A172 (cell line): ENCODE data around the gene ARMC2. TPM values are rescaled to one million over a fixed set of nuclear protein-coding genes. Genes with fewer than 3 reads are reported as not detected.
A peak's percentile ranks its signal among the peaks of the same experiment; 100 is the strongest.
"Not testable (repeated sequence)": the region's sequence is repeated elsewhere in the genome, so short reads cannot be mapped to it uniquely, and the experiment has no call there.

Experiments
- DNase-seq: peaks from one replicate; pipeline ENCODE4 v3.0.0-alpha.2; 2015; ENCODE audit warnings: low spot score
- total RNA-seq: library from RNA; depleted of rRNA; stranded (reverse); fragments of >200 nt; shearing (Covaris generic); gene quantifications from 2 replicates; pipeline ENCODE4 v1.2.3, GENCODE V29; 2014

The ARMC2 gene
- total RNA-seq, 1 experiment from 2014 or later: 7.2 TPM

DNA sequence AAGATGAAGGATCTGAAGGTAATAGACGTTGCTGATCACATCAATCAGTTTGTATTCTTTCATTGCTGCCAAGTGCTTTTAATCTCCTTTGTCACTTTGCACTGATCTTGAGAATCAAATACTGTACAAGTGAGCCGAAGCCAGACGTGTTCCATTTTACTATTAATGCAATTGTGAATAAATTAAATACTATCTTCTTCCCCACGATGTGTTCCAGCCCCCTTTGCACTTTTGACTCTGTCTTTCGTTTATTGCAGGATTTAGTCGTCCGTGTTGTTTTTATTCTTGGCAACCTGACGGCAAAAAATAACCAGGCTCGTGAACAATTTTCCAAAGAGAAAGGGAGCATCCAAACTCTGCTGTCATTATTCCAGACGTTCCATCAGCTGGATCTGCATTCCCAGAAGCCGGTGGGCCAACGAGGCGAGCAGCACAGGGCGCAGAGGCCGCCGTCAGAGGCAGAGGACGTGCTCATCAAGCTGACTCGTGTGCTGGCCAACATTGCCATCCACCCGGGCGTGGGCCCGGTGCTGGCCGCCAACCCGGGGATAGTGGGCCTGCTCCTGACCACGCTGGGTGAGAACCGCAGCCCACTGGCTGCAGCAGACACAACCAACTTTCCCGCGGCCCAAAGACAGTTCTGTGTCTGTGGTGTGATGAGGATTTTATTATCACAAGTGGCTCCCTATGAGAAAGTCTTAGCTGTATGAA lies 104.7 kb downstream of the ARMC2 start:
- DNase-seq: no peak

DNA sequence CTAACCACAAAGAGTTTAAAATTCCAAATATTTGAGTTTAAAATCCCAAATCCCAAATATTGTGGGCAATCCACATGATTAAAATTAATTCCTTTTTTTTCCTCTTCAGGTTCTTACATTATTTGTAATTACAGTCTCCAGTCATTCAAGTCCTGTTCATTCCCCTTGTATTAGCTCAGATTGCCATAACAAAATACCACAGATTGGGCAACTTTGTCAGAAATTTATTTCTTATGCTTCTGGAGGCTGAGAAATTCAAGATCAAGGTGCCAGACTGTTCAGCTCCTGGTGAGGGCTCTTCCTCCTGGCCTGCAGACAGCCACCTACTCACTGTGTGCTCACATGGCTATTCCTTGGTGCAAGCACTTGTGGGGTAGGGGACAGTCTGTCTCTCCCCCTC lies 105.5 kb downstream of the ARMC2 start:
- no peak for DNase-seq

DNA sequence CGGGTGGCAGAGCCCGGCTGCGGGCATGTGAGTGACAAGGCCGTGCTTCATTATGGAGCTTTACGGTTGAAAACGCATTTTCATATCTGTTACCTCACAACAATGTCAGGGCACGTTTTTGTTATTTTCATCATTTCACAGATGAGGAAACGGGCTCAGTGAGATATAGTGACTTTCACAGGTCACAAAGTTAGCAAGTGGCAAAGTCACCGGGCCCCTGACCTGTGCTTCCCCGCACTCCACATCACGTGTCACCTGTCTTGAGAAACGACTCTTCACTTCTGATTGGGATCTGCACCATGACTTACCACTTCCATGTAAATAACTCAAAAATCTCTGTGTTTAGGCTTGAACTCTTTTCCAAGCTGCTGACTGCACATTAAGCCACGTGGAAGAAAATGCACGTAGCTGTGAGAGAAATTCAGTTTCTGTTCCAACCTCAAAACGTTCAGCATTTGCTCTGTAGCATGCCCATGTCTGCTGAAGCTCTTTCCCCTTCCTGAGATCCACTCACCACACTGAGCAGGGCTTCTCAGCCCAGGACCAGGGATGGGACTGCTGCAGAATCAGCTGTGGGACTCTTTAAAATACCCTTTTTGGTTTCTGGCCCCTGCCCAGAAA lies 107.2 kb downstream of the ARMC2 start:
- DNase-seq: no peak

DNA sequence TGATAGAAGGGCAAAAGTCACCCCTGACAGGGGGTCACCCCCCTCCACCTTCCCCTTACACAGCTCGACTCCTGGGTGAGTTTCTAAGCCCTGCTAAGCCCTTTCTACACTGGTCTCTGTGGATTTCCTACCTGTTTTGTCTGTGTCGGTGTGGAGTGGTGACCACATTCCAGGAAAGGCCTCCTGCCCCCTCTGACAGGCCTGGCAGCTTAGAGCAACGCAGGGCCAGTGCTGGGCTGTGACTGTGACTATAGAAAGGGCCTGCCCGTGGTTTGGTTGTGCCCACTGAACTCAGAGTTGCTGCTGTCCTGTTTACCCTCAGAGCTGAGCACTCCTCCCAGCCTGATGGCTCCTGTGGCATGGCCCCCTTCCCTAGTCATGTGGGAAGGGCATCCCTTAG lies 109.0 kb downstream of the ARMC2 start:
- DNase-seq: no peak

DNA sequence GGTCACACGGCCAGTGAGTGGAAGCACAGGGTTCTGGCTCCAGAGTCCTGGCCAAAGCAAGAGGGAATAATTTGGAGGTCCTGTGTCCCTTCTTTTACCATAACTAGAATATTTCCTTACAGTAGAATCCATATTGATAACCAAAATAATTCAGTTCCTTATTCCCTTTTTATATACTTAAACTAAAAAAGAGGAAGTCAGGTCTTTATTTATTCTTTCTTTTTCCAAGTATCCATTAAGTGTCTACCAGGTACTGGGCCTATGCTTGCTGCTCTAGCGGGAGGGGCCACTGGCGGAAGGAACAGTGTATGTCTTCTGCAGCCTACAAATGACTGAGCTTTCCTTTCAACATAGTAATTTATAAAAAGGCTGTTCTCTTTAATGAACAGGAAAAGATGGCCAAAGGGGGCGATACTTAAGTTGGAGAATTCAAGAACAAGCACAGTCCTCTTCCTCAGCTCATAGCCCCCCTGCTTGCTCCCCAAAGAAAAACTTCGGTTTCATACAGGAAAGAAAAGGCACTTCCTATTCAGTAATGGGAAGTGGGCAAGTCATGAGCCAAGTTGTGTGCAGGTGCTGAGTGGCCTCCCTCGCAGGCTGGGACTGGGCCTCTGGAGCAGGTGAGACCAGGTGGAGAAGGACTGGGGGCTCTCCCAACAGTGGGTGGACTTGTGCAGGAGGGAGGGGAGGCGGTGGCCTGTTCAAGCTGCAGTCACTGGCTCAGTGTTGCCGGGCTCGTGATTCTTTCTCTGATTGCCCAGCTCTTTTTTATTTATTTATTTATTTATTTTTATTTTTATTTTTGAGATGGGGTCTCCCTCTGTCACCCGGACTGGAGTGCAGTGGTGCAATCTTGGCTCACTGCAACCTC lies 110.9 kb downstream of the ARMC2 start:
- no peak for DNase-seq

DNA sequence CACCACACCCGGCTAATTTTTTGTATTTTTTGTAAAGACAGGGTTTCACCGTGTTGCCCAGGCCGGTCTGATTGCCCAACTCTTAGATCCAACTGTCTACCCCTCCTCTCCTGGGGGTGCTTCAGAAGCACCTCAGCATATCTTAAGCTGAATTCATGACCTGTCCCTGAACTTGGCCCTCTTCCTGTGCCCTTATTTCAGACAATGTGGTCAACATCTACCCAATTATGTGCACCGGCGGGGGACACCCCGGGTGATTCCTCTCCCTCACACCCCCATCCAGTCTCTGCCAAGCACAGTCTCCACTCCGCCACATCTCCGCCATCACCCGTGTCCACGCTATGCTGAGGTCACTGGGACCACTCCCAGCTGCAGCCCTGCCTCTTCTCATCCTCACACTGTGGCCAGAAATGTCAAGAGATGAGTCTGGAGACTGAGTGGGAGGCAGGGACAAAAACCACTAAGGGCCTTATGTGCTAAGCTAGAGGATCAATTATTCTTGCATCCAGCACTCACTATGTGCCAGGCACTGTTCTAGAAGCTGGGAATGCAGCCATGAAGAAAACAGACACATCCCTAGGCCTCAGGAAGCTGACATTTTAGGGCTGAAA lies 111.9 kb downstream of the ARMC2 start:
- no peak for DNase-seq

DNA sequence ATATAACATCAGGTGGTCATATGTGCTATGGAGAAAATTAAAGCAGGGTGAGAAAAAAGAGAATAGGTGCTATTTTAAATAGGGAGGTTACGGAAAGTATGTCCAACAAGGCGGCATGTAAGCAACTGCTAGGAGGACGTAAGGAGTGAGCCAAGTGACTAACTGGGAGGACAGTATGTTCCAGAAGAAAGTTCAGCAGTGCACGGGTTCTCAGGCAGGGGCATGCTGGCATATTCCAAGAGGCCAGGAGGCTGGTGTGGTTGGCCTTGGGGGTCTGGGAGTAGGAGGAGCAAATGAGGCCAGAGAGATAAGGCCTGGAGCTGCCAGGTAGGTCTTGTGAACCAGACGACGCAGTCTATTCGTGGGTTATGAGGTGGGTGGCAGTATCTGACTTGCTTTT lies 112.4 kb downstream of the ARMC2 start:
- DNase-seq: no peak

DNA sequence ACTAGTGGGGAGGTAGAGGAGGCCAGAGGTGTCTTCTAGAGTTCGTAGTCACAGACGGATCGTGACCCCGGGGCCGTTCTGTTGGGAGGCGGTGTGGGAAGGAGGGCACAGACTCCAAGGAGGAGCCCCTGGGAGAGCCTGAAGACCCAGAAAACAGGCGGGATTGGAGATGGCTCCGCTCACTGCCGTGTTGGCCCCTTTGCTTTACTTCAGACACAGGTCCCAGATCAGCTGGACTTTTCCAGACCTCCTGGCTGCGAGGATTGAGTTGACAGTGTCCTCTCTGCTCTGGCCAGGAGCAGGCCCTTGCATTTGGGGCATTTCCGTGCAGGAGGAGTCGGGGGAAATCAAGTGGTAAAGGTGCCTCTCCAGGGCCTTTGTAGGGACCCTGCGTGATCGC lies 112.9 kb downstream of the ARMC2 start:
- no peak for DNase-seq

DNA sequence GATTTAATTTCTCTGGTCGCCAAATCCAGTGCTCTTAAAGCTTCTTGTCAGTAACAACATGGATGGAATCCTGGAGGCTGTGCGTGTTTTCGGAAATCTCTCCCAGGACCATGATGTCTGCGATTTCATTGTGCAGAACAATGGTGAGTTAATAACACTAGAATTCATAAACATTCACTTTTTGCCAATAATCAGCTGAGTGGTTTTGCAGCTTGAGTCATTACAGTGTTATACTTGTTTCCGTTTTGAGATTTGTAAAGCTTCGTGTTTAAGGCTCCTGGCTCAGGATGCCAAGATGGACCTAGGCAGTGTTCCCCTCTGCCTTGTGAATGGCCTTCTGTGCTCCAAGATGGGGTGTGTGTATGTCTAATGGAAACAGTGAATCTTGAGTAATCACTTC lies 113.8 kb downstream of the ARMC2 start:
- no peak for DNase-seq

DNA sequence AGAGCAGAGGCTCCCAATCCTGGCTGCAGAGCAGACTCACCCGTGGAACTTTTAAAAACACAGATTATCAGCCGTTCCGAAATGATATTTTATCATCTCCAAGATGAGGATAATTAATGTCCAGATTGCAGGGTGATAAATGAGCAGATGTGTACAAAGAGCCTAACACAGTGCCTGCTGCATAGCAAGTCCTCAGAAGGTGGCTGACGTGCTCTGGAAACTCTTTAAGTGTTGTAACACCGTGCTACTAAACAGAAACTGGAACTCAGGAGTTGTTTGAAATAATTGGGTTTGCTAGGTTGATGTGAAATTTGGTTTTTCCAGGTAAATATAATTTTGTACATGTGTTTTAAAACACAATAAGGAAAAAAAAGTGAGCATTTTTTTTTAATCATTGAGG lies 118.0 kb downstream of the ARMC2 start:
- no peak for DNase-seq

DNA sequence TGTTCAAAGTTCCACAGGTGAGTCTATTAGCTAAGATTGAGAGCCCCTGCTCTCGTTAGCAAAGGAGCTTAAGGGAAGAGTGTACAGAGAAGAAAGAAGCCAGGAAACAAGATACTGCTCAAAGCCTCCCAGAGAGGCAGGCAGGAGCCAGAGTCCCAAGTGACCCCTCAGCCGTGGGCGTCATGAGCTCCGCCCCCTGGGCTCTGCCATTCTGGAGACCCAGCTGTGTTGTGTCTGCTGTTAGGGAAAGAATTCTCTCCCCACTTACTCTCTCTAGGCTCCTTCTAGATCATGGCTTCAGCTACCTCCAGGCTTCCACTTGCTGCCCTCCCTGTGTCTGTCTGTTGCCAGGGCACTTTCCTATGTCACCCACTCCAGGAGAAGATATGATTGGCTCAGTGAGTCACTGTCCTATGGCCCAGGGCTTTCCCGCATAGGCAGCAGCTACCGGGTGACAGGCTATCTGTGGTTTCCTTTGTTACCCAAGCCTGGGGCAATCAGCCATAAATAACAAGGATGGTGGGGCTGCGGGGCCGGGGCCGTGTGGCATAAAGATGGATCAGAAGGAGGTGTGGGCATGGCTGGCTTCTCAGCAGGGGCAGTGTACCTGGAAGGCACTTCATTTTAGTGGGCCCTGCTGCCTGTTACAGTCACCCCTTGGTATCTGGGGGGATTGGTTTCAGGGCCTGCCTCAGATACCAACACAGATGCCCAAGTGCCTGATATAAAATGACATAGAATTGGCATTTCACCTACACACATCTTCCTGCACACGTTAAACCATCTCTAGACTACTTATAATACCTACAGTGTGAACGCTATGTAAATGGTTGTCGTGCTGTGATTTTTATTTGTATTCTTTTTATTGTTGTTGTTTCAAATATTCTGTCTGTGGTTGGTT lies 118.9 kb downstream of the ARMC2 start:
- peak; percentile 71 for DNase-seq

DNA sequence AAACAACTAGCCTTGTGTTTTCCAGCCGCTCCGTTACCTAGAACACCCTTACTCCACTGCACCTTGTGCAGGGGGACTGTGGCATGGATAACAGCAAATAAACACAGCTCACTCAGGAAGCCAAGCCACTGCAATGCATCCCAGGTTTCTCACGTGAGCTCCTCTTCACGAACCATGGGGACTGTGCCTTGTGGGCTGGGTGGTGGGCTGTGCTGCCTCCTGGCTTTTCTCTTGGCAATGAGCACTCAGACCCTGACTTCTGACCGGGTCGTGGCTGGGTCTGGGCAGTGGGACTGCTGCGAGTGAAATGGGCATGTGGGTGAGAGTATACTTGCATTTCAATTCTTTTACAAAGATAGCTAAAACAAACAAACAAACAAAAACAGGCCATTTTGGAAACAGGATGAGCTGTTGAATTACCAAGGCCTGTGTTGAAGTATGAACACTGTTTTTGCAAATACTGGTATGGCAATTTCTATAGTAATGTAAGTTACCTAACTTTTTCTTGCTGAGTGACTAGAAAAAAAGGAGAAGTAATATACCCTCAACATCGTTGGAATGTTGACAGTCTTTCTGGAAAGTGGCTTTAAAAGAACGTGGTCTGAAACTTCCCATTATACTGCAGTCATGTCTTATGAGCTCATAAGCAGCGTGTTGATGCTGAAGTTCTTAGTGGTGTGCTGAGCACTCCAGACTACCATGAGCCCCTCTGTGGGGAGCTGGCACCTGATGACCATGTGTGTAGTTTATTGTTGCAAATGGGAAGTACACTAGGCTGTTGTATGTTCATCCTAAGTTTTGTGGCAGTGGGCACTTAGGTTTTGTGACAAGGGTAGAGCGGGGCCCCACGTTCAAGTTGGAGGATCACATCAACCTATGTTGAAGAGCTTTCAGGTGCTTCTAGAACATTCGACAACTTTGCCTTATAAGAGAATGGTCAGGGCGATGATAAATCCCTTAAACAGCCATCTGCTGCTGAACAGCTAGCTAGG lies 120.4 kb downstream of the ARMC2 start:
- no peak for DNase-seq

DNA sequence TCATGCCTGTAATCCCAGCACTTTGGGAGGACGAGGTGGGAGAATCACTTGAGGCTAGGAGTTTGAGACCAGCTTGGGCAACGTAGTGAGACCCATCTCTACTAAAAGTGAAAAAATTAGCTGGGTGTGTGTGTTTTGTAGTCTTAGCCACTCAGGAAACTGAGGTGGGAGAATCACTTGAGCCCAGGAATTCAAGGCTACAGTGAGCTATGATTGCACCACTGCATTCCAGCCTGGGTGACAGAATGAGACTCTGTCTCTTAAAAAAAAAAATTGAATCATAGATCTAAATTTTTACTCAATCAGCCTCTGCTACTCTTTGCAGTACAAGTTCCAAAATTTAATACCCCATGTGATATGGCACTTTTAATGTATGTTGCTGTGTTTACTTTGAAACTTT lies 121.6 kb downstream of the ARMC2 start:
- DNase-seq: no peak

DNA sequence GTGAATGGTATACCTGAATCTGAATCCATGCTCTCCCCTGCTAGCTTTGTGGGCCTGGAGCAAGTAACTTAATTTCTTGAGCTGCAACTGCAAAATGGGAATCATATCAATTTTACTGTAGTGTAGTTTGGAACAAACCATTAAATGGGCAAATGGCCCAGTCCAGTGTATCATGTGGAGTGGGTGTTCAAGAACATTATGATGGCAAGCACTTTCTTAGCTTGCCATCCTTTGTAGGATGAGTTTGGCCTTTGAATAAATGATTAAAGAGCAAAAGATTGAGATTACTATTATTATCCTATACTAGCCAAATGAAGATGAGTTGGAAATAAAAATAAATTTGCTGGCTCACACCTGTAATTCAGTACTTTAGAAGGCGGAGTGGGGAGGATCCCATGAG lies 126.0 kb downstream of the ARMC2 start:
- no peak for DNase-seq

DNA sequence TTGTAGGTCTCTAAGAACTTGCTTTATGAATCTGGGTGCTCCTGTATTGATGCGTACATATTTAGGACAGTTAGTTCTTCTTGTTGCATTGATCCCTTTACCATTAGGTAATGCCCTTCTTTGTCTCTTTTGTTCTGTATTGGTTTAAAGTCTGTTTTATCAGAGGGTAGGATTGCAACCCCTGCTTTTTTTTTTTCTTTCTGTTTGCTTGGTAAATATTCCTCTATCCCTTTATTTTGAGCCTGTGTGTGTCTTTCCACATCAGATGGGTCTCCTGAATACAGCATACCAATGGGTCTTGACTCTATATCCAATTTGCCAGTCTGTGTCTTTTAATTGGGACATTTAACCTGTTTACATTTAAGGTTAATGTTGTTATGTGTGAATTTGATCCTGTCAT lies 130.4 kb downstream of the ARMC2 start:
- not testable (repeated sequence) for DNase-seq

DNA sequence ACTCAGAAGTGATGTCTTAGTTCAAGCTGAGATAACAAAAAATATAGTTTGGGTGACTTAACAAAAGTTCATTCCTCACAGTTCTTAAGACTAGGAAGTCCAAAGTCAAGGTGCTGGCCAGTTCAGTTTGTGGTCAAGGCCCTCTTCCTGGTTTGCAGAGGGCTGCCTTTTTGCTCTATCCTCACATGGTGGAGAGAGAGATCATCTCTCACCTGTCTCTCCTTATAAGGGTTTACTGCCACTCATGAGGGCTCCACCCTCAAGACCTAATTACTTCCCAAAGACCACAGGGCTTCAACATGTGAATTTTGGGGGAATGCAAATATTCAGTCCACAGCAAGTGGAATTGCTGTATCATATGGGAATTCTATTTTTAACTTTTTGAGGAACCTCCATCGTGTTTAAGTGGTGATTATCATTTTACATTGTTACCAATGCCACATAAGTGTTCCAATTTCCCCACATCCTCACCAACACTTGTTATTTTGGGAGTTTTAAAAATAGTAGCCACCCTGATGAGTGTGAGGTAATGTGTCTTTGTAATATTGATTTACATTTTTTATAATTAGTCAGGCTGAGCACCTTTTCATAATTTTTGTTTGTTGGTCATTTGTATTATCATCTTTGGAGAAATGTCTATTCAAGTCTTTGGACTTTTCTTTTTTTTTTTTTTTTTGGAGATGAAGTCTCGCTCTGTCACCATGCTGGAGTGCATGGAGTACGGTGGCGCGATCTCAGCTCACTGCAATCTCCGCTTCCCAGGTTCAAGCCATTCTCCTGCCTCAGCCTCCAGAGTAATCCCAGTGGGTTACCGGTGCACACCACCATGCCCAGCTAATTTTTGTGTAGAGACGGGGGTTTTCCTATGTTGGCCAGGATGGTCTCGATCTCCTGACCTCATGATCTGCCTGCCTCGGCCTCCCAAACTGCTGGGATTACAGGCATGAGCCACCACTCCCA lies 134.2 kb downstream of the ARMC2 start:
- DNase-seq: no peak

DNA sequence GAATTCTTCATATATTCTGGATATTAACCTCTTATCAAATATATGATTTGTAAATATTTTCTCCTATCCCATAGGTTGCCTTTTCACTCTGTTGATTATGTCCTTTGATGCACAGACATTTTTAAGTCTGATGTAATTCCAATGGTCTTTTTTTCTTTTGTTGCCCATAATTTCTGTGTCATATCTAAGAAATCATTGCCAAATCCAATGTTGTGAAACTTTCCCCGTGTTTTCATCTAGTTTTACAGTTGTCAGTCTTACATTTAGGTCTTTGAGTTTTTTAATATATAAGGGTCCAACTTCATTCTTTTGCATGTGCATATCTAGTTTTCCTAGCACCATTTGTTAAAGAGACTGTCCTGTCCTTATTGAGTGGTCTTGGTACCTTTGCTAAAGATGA lies 134.9 kb downstream of the ARMC2 start:
- DNase-seq: no peak

DNA sequence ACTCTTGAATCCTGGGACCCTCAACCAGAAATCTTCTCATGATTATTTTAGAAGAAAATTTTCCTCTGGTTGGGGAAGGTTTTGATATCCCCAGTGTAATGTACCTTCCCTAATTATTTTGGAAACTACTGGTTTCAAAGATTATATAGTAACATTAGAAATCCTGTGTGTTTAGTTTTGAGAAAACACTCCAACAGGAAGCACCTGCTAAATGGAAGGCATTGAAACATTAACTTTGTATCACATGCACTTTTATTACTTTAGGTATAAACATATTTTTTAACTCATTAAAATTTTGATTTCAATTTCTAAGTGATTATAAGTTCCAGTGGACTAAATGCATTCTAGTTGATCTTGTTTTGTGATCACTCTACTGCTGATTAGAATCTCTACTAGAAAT lies 137.1 kb downstream of the ARMC2 start:
- no peak for DNase-seq

DNA sequence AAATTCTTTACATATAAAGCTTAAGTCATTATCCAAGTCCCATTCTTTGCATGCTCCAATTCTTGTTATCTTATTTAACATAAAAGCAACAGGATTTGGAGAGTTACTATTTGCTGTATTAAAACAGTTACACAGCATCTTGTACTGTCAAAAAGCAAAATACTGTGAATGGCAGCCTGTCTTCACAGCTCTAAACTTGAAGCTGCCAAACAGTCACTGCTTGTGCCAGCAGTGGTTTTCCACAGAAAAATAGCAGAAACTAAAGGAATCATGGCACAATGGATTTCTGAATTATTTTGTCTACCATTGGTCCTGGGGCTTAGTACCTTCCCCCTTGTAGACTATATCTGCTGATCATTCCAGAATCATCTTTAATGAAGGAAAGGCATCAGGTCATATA lies 138.9 kb downstream of the ARMC2 start:
- no peak for DNase-seq
